ENCODE data around the gene WFIKKN1. TPM values are rescaled to one million over a fixed set of nuclear protein-coding genes. Genes with fewer than 3 reads are reported as not detected.

Gene WFIKKN1
- total RNA-seq, 1 donor from 2014 or later: 0.56 TPM

DNA sequence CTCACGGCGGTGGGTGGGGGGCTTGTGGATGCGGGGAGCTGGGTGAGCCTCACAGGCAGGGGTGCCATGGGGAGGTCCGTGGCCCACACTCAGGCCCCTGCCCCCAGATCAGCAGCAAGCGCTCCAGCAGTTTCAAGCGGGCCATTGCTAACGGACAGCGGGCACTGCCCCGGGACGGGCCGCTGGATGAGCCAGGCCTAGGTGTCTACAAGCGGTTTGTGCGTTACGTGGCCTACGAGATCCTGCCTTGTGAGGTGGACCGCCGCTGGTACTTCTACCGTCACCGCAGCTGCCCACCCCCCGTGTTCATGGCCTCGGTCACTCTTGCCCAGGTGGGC is 45.7 kb downstream of the WFIKKN1 start:
- Mint-ChIP-seq H3K9me3 (ENCODE audit: unreplicated experiment) (no peaks in the 10 kb centered on the region), H3K4me1 (ENCODE audit: unreplicated experiment) (peaks cover 17% of the 10 kb centered on the region), H3K4me3 (ENCODE audit: unreplicated experiment) (no peak overlapping the region), H3K27me3 (ENCODE audit: unreplicated experiment) (no peaks in the 10 kb centered on the region), H3K27ac (ENCODE audit: unreplicated experiment) (no peak overlapping the region), H3K36me3 (ENCODE audit: unreplicated experiment) (peaks cover 7% of the 10 kb centered on the region)
- no peak for DNase-seq (ENCODE audit: extremely low spot score, unreplicated experiment)
- TF ChIP-seq, protein P1, sequence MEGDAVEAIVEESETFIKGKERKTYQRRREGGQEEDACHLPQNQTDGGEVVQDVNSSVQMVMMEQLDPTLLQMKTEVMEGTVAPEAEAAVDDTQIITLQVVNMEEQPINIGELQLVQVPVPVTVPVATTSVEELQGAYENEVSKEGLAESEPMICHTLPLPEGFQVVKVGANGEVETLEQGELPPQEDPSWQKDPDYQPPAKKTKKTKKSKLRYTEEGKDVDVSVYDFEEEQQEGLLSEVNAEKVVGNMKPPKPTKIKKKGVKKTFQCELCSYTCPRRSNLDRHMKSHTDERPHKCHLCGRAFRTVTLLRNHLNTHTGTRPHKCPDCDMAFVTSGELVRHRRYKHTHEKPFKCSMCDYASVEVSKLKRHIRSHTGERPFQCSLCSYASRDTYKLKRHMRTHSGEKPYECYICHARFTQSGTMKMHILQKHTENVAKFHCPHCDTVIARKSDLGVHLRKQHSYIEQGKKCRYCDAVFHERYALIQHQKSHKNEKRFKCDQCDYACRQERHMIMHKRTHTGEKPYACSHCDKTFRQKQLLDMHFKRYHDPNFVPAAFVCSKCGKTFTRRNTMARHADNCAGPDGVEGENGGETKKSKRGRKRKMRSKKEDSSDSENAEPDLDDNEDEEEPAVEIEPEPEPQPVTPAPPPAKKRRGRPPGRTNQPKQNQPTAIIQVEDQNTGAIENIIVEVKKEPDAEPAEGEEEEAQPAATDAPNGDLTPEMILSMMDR (IDR thresholded peaks at IDR 0.05): no peak

DNA sequence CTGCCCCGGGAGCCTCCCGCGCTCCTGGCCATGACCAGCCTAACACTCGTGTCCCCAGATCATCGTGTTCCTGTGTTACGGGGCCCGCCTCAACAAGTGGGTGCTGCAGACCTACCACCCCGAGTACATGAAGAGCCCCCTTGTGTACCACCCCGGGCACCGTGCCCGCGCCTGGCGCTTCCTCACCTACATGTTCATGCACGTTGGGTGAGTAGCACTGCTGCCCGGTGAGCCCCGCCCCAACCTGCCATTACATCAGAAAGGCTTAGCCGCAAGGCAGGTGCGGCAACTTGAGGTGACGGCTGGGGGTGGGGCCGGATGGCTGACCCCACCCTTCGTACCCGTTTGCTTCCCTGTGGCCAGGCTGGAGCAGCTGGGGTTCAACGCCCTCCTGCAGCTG is 46.1 kb downstream of the WFIKKN1 start:
- DNase-seq (ENCODE audit: extremely low spot score, unreplicated experiment): no peak
- H3K27me3 Mint-ChIP-seq (ENCODE audit: unreplicated experiment): no peaks in the 10 kb centered on the region
- no peak overlapping the region for H3K4me3 Mint-ChIP-seq (ENCODE audit: unreplicated experiment)
- peaks cover 10% of the 10 kb centered on the region for H3K36me3 Mint-ChIP-seq (ENCODE audit: unreplicated experiment)
- TF ChIP-seq, protein P1 (IDR thresholded peaks at IDR 0.05): no peak
- peaks cover 20% of the 10 kb centered on the region for H3K4me1 Mint-ChIP-seq (ENCODE audit: unreplicated experiment)
- H3K27ac Mint-ChIP-seq (ENCODE audit: unreplicated experiment): no peak overlapping the region
- H3K9me3 Mint-ChIP-seq (ENCODE audit: unreplicated experiment): no peaks in the 10 kb centered on the region

DNA sequence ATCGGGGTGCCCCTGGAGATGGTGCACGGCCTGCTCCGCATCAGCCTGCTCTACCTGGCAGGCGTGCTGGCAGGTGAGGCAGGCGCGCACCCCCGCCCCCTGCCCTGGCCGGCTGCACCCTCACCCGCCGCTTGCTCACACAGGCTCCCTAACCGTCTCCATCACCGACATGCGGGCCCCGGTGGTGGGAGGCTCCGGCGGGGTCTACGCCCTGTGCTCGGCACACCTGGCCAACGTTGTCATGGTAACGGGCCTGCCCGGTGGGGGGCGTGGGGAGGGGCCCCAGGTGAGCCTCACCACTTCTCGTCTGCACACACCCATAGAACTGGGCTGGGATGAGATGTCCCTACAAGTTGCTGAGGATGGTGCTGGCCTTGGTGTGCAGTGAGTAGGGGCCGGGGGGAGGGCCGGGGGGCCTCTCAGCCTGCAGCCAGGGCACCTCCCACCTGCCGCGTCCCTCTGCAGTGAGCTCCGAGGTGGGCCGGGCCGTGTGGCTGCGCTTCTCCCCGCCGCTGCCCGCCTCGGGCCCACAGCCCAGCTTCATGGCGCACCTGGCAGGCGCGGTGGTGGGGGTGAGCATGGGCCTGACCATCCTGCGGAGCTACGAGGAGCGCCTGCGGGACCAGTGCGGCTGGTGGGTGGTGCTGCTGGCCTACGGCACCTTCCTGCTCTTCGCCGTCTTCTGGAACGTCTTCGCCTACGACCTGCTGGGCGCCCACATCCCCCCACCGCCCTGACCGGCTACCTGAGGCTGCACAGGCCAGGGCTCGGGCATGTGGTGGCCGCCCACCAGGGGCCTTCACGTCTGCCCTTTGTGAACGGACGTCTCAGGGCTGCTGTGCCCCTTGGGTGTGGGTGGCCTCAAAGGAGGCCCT is 46.8 kb downstream of the WFIKKN1 start:
- DNase-seq (ENCODE audit: extremely low spot score, unreplicated experiment): no peak
- Mint-ChIP-seq H3K4me3 (ENCODE audit: unreplicated experiment) (no peak overlapping the region), H3K27ac (ENCODE audit: unreplicated experiment) (no peak overlapping the region), H3K36me3 (ENCODE audit: unreplicated experiment) (peaks cover 12% of the 10 kb centered on the region), H3K4me1 (ENCODE audit: unreplicated experiment) (peaks cover 23% of the 10 kb centered on the region), H3K27me3 (ENCODE audit: unreplicated experiment) (no peaks in the 10 kb centered on the region), H3K9me3 (ENCODE audit: unreplicated experiment) (no peaks in the 10 kb centered on the region)
- TF ChIP-seq, protein P1 (IDR thresholded peaks at IDR 0.05): no peak

DNA sequence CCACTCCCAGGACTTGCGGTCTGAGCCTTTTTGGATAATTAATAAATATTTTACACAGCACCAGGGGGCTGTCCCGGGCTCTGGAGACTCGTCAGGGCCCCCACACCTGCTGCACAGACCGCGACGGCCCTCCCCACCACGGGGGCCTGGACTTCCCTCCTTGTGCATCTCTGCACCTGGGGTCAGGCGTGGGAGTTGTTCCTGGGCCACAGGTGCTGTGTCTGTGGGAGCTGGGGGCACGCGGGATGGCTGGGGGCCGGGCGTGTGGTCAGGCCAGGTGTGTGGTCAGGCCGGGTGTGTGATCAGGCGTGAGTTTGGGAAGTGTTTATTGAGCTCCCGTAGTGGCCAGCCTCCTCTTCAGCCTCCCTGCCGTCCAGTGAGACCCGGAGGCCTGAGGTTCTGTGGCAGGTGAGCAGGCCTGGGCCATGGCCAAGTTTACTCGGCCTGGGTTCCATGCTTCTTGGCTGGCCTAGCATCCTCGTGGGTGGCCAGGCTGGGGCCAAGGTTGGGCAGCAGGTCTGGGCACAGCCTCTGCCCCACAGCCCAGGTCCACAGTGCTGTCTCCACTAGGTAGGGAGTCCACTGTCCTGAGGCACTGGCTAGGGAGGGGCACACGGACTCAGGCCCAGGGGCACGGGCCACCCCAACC is 47.5 kb downstream of the WFIKKN1 start:
- peaks cover 26% of the 10 kb centered on the region for H3K4me1 Mint-ChIP-seq (ENCODE audit: unreplicated experiment)
- H3K36me3 Mint-ChIP-seq (ENCODE audit: unreplicated experiment): peaks cover 11% of the 10 kb centered on the region
- no peak overlapping the region for H3K27ac Mint-ChIP-seq (ENCODE audit: unreplicated experiment)
- H3K4me3 Mint-ChIP-seq (ENCODE audit: unreplicated experiment): no peak overlapping the region
- TF ChIP-seq, protein P1 (IDR thresholded peaks at IDR 0.05): no peak
- no peak for DNase-seq (ENCODE audit: extremely low spot score, unreplicated experiment)
- H3K27me3 Mint-ChIP-seq (ENCODE audit: unreplicated experiment): no peaks in the 10 kb centered on the region
- H3K9me3 Mint-ChIP-seq (ENCODE audit: unreplicated experiment): no peaks in the 10 kb centered on the region

Measured in osteocyte (in vitro differentiated cells).